Measurements from ENCODE around the gene GLI2.

The GLI2 gene

GRCh38 chr2:120748310-120748709 is 12.6 kb downstream of the GLI2 start:
- no peak for DNase-seq (ENCODE audit: low spot score)
- no peak for TF ChIP-seq CTCF (IDR thresholded peaks at IDR 0.05; ENCODE audit: extremely low read depth, missing control alignments)

GRCh38 chr2:120748741-120749140 is 13.1 kb downstream of the GLI2 start:
- TF ChIP-seq CTCF (IDR thresholded peaks at IDR 0.05; ENCODE audit: extremely low read depth, missing control alignments): no peak

GRCh38 chr2:120749506-120750431 is 14.1 kb downstream of the GLI2 start:
- TF ChIP-seq CTCF (IDR thresholded peaks at IDR 0.05; ENCODE audit: extremely low read depth, missing control alignments): no peak
- DNase-seq (ENCODE audit: low spot score): no peak

More at GRCh38 chr2:120748741-120749140, 13.1 kb downstream of the GLI2 start:
- no peak for DNase-seq (ENCODE audit: low spot score)

- no peak for TF ChIP-seq CTCF (IDR thresholded peaks at IDR 0.05; ENCODE audit: extremely low read depth, missing control alignments)
- DNase-seq (ENCODE audit: low spot score): no peak
Observed at GRCh38 chr2:120750488-120751210, 15.0 kb downstream of the GLI2 start.

GRCh38 chr2:120751553-120751952 is 15.9 kb downstream of the GLI2 start:
- no peak for DNase-seq (ENCODE audit: low spot score)
- TF ChIP-seq CTCF (IDR thresholded peaks at IDR 0.05; ENCODE audit: extremely low read depth, missing control alignments): no peak

GRCh38 chr2:120754067-120754960 is 18.6 kb downstream of the GLI2 start:
- TF ChIP-seq CTCF (IDR thresholded peaks at IDR 0.05; ENCODE audit: extremely low read depth, missing control alignments): no peak
- DNase-seq (ENCODE audit: low spot score): no peak
